ENCODE results near the gene TRIAP1.

DNA sequence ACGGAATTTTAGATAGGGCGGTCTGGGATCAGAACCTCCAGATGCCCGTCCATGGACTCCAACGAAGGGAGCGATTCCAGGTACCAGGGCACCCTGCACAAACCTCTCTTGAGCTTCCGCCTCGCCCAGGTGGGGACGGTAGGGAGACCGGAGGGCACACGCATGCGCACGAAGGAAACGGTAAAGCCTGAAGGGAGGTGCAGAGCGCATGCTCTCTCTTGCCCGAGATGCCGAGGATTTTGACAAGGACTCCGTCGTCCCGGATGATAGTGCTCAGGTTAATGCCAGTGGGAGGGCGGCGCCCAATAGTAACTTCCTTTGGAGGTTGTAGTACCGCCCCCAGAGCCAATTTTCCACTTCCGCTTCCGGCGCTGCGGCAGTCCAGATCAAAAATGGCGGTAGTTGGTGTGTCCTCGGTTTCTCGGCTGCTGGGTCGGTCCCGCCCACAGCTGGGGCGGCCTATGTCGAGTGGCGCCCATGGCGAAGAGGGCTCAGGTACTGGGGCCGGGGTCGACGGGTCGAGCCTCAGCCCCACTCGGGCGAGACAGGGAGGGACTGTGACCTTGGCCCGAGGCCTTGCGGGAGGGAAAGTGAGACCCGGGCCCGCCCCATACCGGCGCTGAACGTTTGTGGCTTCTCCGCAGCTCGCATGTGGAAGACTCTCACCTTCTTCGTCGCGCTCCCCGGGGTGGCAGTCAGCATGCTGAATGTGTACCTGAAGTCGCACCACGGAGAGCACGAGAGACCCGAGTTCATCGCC lies 8.3 kb downstream of the TRIAP1 start, which contains the start of gene COX6A1:
- TF ChIP-seq, protein P1, sequence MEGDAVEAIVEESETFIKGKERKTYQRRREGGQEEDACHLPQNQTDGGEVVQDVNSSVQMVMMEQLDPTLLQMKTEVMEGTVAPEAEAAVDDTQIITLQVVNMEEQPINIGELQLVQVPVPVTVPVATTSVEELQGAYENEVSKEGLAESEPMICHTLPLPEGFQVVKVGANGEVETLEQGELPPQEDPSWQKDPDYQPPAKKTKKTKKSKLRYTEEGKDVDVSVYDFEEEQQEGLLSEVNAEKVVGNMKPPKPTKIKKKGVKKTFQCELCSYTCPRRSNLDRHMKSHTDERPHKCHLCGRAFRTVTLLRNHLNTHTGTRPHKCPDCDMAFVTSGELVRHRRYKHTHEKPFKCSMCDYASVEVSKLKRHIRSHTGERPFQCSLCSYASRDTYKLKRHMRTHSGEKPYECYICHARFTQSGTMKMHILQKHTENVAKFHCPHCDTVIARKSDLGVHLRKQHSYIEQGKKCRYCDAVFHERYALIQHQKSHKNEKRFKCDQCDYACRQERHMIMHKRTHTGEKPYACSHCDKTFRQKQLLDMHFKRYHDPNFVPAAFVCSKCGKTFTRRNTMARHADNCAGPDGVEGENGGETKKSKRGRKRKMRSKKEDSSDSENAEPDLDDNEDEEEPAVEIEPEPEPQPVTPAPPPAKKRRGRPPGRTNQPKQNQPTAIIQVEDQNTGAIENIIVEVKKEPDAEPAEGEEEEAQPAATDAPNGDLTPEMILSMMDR (IDR thresholded peaks at IDR 0.05) = peak in 1 of 4 experiments; percentile 36
- peak; percentile 97 for TF ChIP-seq POLR2AphosphoS5 (IDR thresholded peaks at IDR 0.05)
